Uterus (tissue), 4 donors: ENCODE results near the gene ZNF8. TPM values are rescaled to one million over a fixed set of nuclear protein-coding genes. Genes with fewer than 3 reads are reported as not detected.

Experiments used
- DNase-seq, 2 donors: peaks; one replicate each; pipeline ENCODE4 v3.0.0-alpha.2; 2019 to 2020
- H3K27ac ChIP-seq, 2 donors: fragments of 200-600 bp; sonication (generic); 1 replicate in 1 of 2; 2 replicates in 1 of 2; pipeline ENCODE4 v1.5.1; 2016 to 2018
- H3K27me3 ChIP-seq, 2 donors: fragments of 200-600 bp; sonication (generic); one replicate each; pipeline ENCODE4 v1.5.1; 2018 to 2019; ENCODE audit warnings: control low read depth in 1 of 2
- H3K36me3 ChIP-seq, 2 donors: fragments of 200-600 bp; sonication (generic); one replicate each; pipeline ENCODE4 v1.5.1; 2019; ENCODE audit warnings: control low read depth in 1 of 2
- H3K4me1 ChIP-seq, 2 donors: fragments of 200-600 bp; sonication (generic); one replicate each; pipeline ENCODE4 v1.5.1; 2018 to 2019; ENCODE audit warnings: control low read depth in 1 of 2
- H3K4me3 ChIP-seq, 2 donors: fragments of 200-600 bp; sonication (generic); 1 replicate in 1 of 2; 2 replicates in 1 of 2; pipeline ENCODE4 v1.5.1; 2018 to 2019; ENCODE audit warnings: mild to moderate bottlenecking in 1 of 2
- H3K9me3 ChIP-seq, 2 donors: fragments of 200-600 bp; sonication (generic); one replicate each; pipeline ENCODE4 v1.5.1; 2019; ENCODE audit warnings: control low read depth in 1 of 2
- CTCF ChIP-seq, 4 experiments: fragments of 200-600 bp in 2 of 4; fragments of 450-650 bp in 2 of 4; sonication (generic) in 2 of 4; IDR thresholded peaks; one replicate each; pipeline ENCODE4 v1.5.1; 2016 to 2019; ENCODE audit warnings: antibody characterized with exemption in 4 of 4, mild to moderate bottlenecking in 2 of 4, moderate library complexity in 1 of 4
- POLR2A ChIP-seq, 2 donors: fragments of 450-650 bp; IDR thresholded peaks; one replicate each; pipeline ENCODE4 v1.6.1; 2016; ENCODE audit warnings: antibody characterized with exemption in 2 of 2, mild to moderate bottlenecking in 1 of 2, moderate library complexity in 1 of 2
- intact Hi-C: fragments of 100-400 bp; cut with DNase I; formaldehyde crosslinking; loops from one replicate; pipeline ENCODE4 v1.15.1; 2023; ENCODE audit warnings: low total_unique reads
- total RNA-seq, 4 donors: library from RNA; depleted of rRNA in 3 of 4; stranded (reverse); fragments of >200 nt in 3 of 4; gene quantifications; one replicate each; pipeline versions ENCODE4 v1.1.0 to v1.2.4, GENCODE V29; 2014 to 2023
- donor health status: DM: yes; HTN: yes; CAD: no.

The ZNF8 gene
- total RNA-seq, 4 donors from 2014 or later: 1.8 to 10.8 (median 8.2) TPM

DNA sequence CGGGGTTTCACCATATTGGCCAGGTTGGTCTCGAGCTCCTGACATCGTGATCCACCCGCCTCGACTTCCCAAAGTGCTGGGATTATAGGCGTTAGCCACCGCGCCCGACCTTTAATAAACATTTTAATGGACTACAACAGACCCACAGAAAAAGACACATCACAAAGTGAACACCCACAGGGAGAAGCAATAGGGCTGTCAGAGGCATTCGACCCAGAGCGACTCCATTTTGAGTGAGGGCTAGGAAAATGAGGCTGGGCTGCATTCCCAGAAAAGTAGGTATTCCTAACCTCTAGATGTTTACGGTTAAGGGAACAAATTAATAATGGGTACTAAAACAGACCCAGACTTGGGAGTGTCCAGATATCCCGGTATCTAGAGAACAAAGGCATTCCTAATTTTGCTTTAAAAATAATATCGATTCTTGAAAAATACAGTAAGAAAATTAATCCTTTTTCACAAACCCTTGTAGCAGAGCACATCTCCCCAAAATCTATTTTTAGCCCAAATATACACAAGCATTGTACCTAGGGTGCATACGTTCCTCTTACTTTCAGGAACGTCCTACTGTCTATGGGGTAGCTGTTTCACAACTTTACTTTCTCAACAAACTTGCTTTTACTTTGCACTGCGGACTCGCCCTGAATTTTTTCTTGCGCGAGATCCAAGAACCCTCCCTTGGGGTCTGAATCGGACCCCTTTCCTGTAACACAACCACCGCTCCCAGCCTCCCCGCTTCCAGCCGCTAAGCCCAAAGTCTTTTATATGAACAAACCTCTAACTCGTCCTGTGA is 811 bp upstream of the ZNF8 start:
- no peaks in the 10 kb centered on the region for H3K36me3 ChIP-seq
- no peak for TF ChIP-seq CTCF (IDR thresholded peaks at IDR 0.05)
- TF ChIP-seq POLR2A (IDR thresholded peaks at IDR 0.05): no peak
- no peak for DNase-seq
- H3K27me3 ChIP-seq: no peaks in the 10 kb centered on the region
- no peaks in the 10 kb centered on the region for H3K4me1 ChIP-seq
- peak overlapping the region; percentile 81 to 87 for H3K27ac ChIP-seq
- peaks cover 0 to 18% of the 10 kb centered on the region in 2 donors for H3K9me3 ChIP-seq
- intact Hi-C loops: no loop called here
- peak overlapping the region; percentile 84 to 91 for H3K4me3 ChIP-seq

- no peaks in the 10 kb centered on the region for H3K27me3 ChIP-seq
- intact Hi-C loops: no loop called here
- TF ChIP-seq CTCF (IDR thresholded peaks at IDR 0.05): no peak
- no peak for TF ChIP-seq POLR2A (IDR thresholded peaks at IDR 0.05)
- H3K4me3 ChIP-seq: peak overlapping the region; percentile 84 to 91
- H3K27ac ChIP-seq: peak overlapping the region; percentile 81 to 87
- DNase-seq: peak; percentile 66 to 73
- no peaks in the 10 kb centered on the region for H3K36me3 ChIP-seq
- no peaks in the 10 kb centered on the region for H3K4me1 ChIP-seq
- peaks cover 0 to 10% of the 10 kb centered on the region in 2 donors for H3K9me3 ChIP-seq
Observed at GRCh38 chr19:58279042-58279924, 528 bp downstream of the ZNF8 start.

- no peaks in the 10 kb centered on the region for H3K27me3 ChIP-seq
- intact Hi-C loops: no loop called here
- H3K27ac ChIP-seq: no peak overlapping the region
- H3K4me3 ChIP-seq: peak overlapping the region; percentile 84 to 91
- peaks cover 0 to 4% of the 10 kb centered on the region in 2 donors for H3K9me3 ChIP-seq
- DNase-seq: no peak
- H3K36me3 ChIP-seq: no peaks in the 10 kb centered on the region
- no peaks in the 10 kb centered on the region for H3K4me1 ChIP-seq
- TF ChIP-seq POLR2A (IDR thresholded peaks at IDR 0.05) (no peak), CTCF (IDR thresholded peaks at IDR 0.05) (no peak)
Observed at GRCh38 chr19:58279925-58280316, 1.2 kb downstream of the ZNF8 start.

- DNase-seq: no peak
- Histone ChIP-seq H3K9me3 (no peaks in the 10 kb centered on the region), H3K4me1 (no peaks in the 10 kb centered on the region), H3K4me3 (no peak overlapping the region), H3K27me3 (no peaks in the 10 kb centered on the region), H3K36me3 (no peaks in the 10 kb centered on the region), H3K27ac (no peak overlapping the region)
- no peak for TF ChIP-seq POLR2A (IDR thresholded peaks at IDR 0.05)
- no peak for TF ChIP-seq CTCF (IDR thresholded peaks at IDR 0.05)
- intact Hi-C loops: no loop called here
Observed at GRCh38 chr19:58284199-58284598, 5.4 kb downstream of the ZNF8 start.

- H3K4me1 ChIP-seq: no peaks in the 10 kb centered on the region
- H3K27ac ChIP-seq: no peak overlapping the region
- TF ChIP-seq POLR2A (IDR thresholded peaks at IDR 0.05): no peak
- no peak for TF ChIP-seq CTCF (IDR thresholded peaks at IDR 0.05)
- no peaks in the 10 kb centered on the region for H3K9me3 ChIP-seq
- H3K36me3 ChIP-seq: no peaks in the 10 kb centered on the region
- DNase-seq: no peak
- H3K27me3 ChIP-seq: no peaks in the 10 kb centered on the region
- H3K4me3 ChIP-seq: no peak overlapping the region
- intact Hi-C loops: no loop called here
Observed at GRCh38 chr19:58291943-58292342, 13.2 kb downstream of the ZNF8 start.
